ELR (cell line): Measurements from ENCODE around the gene DFFB.

Source experiments
- DNase-seq: peaks from one replicate; pipeline ENCODE4 v3.0.0-alpha.2; 2015; ENCODE audit warnings: low read depth

Gene DFFB

DNA sequence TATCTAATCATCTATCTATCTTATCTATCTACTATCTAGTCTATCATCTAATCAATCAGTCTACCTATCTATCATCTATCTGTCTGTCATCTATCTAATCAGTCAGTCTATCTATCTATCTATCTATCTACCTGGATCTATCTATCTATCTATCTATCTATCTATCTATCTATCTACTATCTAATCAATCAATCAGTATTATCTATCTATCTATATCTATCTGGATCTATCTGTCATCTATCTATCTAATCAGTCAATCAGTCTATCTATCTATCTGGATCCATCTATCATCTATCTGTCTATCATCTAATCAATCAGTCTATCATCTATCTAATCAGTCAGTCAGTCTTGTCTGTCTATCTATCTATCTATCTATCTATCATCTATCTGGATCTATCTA is 69.7 kb downstream of the DFFB start:
- no peak for DNase-seq

DNA sequence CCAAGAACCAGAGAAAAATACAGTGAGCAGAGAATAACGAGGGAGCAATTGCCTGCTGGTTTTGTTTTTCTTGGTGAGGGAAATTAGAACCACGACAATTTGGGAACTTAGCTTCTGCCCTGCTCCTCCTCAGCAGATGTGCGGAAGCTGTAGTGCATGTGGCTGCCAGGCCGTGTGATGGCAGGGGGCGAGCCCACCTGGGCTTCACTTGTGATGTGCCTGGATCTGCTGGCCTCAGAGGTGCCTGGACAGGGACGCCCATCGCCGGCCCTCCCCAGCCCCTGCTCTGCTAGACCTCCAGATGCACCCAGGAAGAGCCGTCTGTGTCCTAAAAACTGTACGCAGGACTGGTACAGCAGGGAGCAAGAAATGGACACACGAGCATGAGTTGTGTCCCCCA is 71.3 kb downstream of the DFFB start:
- no peak for DNase-seq

DNA sequence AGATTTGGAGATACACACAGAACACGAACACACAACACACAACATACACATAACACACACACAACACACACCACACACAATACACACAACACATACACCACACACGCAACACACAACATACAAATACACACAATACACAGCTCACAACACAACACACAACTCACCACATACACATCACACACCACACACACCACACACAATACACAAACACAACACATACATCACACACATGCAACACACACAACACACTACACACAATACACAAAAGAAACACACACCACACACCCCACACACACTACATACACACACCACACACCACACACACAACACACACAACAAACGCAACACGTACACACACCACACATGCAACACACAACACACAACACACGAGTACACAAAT is 71.8 kb downstream of the DFFB start:
- DNase-seq: no peak

DNA sequence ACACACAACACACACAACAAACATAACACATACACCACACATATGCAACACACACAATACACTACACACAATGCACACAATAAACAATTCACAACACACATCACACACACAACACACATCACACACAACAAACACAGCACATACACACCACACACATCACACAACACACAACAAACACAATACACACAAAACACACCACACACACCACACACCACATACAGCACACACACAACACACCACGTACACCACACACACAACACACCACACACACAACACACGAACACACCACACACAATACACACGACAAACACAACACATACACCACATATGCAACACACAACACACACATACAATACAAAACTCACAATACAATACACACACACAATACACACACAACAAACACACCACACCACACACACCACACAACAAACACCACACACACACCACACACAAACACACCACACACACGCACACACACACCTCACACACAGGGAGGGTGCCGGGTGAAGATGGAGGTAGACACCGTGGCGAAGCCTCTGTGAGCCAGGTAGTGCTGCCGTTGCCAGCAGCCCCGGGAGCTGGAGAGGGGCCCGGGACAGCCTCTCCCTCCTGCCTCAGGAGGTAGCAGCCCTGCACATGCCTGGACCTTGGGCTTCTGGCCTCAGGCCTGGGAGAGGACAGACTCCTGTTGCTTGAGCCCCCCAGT is 73.2 kb downstream of the DFFB start:
- DNase-seq: no peak

DNA sequence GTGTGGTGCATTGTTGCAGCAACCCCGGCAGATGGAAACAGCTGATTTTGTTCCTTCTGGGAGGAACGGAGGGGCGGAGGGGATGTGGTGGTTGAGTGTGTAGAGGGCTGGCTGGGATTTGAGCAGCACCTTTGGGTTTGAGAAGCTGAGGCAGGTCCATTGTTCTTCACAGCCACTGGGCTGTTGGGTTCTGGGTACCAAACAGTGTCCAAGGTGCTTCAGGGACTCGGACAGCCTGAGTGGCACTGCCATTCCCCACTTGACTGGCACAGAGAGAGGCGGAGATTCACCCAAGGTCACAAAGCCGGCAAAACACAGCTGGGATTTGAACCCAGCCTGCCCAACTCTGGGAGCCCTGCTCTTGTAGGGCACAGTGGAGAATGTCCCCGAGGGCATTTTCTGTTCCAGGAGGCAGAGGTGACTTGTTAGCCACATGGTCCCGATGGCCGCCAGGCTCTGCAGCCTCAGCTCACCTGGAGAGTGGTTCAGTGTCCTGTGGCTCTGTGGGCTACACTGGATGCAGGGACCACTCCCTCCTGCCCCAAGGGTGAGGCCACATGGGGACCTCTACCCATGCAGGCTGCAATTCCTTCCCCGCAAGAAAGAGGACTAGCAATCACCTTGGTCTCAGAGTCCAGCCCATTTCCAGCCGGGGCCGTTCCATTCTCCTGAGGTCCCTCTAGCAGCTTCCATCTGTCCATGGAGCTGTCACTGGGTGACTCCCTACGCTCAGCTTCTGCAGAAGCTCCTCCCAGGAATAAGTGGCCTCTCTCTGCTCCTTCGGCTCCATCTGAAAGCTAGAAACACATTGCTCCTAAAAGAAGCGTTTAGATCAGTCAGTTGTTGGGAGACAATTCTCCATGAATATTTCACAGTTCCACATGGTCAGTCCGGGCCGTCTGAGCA is 74.0 kb downstream of the DFFB start:
- DNase-seq: no peak

DNA sequence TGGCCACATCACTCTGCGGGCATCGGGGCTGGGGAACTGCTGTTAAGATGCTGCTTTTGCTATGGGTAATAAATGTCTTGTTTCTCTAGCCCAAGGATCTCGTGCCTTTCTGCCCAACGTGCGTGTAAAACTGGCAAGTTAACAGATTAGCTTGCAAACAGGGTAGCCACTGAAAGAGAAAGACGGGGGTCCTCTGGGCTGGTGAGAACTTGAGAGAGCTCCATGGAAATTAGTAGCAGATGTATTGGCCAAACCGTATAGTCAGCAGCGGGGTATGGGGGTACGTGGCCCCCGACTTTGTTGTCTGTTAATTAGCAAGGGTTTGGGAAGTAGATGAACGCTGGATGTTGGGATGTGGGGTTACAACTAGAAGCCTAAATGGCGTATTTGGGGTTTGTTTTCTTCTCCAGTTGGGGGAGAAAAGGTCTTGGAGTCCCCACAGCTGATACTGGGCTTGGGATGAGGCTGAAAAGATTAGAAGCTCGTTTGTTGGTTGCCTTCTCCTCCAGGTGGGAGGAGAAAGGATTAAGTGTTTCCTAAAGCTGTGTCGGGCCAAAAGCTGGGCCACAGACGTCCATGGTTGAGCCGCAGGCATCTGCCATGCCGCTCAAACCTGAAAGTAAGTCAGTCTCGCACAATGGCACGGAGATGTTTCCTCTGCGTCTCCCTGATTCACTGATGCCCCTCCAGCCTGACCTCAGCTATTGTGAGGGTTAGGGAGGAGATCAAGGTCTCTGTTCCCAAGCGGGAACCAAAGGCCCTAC is 75.1 kb downstream of the DFFB start:
- DNase-seq: no peak
